ENCODE data around the gene ACO2.
"Not testable (repeated sequence)": the region's sequence is repeated elsewhere in the genome, so short reads cannot be mapped to it uniquely, and the experiment has no call there.

The ACO2 gene

DNA sequence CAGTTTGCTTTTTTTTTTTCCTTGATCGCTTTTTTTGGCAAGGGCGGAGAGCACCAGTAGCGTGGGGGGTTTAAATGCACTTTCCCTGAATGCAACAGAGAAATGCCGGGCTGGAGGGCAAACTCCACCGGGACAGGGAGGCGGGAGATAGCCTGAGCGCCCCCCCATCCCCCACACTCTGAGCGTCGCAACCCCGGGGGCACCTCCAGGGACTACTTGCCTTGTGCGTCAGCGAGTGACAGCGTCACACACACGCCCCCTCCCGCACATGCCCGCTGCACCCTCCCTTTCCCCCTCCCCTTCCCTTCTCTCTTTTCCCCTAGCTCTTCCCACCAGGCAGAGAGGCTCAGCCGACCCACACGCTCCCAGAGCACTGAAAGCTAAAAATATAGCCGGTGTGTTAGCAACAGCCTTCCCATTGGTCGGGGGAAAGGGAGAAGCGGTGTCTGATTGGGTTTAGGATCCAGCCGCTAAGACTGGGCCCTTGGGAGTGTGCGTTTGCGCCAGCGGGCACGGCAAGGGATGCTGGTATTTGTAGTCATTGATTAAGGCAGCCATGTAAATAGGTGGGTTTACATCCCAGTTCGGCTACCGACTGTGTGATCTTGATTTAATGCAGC is 20.6 kb upstream of the ACO2 start:
- DNase-seq (ENCODE audit: low spot score) = peak; percentile 95

DNA sequence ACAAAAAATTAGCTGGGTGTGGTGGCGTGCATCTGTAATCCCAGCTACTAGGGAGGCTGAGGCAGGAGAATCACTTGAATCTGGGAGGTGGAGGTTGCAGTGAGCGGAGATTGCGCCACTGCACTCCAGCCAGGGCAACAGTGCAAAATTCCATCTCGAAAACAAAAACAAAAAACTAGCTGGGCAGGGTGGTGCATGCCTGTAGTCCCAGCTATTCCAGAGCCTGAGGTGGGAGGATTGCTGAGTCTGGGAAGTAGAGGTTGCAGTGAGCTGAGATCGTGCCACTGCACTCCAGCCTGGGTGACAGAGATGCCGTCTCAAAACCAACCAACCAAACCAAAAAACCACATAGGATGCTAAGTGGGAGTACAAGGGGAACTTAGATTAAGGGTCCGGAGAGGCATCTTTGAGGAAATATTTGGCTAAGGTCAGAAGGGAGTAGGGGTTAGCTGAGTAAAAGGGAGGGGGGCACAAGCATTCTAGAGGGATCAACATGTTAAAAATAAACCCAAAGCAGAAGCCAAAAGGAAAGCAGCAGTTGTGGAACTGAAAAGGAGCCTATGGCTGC is 10.7 kb upstream of the ACO2 start:
- DNase-seq (ENCODE audit: low spot score) = no peak

DNA sequence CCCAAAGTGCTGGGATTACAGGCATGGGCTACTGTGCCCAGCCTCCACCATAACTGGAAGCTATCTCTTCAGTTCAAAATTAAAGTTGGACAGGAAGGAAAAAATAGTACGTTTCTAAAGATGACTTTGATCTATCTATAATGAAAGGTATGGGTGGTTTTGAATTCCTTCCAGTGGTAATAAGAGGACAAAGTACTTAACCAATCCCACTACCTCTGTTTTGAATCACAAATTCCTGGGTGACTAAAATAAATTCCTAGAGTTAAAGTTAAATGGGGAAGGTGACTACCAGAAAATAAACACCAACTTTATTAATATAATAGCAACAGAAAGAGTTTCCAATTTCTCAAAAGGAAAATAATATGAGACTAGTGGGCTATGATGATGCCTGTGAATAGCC is 9.5 kb upstream of the ACO2 start:
- no peak for DNase-seq (ENCODE audit: low spot score)

DNA sequence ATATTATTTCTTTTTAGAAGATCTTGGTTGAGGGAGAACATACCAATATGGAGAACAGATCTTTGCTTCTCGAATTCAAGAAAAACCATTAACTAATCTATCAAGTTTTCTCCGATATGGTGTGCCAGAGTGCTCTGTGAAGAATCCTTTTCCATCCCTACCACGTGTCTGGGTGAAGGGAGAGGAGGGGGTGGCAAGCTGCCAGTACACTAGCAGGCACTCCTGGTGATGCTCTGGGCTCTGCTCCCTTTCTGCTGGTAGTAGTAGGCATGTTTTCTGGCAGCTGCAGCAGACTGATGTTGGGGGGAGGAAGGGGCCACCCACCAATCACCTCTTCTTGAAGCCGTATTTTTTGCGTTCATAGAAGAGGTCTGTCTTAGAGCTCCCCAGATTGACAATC is 8.8 kb upstream of the ACO2 start:
- not testable (repeated sequence) for DNase-seq (ENCODE audit: low spot score)

DNA sequence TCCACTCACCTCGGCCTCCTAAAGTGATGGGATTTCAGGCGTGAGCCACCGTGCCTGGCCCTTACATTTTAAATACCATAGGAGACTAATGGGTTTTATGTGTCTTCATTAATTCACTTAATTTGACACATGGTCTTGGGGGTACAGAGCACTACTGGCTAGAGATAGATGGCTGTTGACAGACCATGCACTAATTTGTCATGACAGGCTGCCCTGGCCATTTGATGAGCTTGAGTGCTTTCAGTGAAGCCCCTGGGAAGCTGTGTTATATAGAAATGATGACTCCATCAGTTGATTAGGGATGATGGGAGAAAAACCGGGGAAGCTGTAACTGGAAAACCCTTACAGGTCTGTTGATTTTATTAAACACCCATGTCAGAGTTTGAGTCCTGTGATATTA is 7.0 kb upstream of the ACO2 start:
- DNase-seq (ENCODE audit: low spot score) = no peak

DNA sequence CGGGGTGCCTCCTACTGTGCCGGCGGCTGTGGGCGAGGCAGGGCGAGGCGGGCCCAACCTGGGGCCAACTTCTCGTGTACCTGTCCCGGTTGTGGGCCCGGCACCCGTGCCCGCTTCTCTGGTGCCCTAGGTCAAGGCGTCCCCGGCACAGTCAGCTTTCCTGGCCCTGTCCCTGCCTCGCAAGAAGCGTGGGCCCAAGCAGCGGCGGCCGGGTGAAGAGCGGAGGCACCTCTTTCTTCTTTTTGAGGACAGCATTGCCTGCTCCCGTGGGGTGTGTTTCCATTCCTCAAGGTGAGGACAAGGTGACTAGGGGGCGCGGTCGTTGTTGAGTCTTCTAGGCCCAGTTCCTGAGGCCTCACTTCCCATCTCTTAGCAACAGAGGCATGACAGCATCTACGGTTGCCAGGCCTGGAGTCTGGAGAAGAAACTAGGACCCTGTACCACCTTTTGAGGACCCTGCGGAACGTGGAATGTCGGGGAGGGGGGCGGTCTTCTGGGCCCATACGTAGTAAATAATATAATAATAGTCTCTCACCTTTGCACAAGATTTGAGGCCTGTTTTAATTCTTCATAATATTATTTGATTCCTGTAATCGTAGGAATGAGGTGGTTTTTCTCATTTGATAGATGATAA is 418 bp downstream of the ACO2 start:
- peak; percentile 22 for DNase-seq (ENCODE audit: low spot score)

DNA sequence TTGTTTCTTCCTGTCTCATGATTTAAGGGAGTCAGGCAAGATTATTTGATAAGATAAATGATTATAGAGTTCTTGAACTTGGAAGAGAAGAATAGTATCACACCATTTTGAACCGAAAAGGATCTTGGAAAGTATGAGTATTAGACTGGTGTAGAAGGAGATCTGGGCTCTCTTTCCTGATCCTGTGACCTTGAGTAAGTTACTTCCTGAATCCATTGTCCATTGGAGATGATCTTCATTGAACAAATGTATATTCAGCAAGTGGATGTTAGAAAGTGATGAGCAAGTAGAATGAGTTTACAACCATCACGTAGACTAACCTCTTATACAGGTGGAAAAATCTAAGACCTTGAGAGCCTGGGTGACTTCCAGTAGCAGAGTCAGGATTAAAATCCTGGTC is 2.0 kb downstream of the ACO2 start:
- DNase-seq (ENCODE audit: low spot score) = no peak

DNA sequence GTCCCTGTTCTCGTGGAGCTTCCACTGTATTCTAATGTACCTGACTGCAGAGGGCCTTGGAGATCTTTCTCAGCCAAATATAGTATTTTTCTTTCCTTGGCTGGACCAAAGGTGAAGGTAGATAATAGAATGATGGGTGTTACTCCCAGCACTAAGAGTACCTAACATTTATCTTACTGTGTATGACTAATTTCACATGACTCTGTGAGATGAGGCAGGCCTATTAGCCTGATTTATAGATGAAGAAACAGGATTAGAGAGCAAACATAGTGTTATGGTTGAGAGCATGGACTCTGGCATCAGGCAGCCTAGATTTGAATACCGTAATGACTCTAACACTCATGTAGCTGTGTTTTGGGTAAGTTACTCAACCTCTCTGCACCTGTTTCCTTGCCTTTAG is 2.7 kb downstream of the ACO2 start:
- no peak for DNase-seq (ENCODE audit: low spot score)

DNA sequence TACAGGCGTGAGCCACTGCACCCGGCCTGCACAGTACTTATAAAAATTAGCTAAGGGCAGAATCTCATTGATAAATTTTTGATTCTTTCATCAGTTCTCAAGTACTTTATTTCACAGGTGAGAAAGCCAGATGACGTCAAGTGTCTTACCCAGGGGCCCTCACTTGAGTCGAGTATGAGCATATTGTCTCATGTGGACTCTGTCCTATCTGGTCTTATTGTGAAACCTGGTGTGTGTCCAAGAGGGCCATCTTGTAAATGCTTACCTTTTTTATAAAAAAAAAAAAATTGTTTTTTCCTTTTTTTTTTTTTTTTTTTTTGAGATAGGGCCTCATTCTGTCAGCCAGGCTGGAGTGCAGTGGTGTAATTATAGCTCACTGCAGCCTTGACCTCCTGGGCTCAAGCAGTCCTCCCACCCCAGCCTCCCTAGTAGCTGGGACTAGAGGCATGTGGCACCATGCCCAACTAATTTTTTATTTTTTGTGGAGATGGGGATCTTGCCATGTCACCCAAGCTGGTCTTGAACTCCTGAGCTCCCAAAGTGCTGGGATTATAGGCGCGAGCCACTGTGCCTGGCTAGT is 6.0 kb downstream of the ACO2 start:
- DNase-seq (ENCODE audit: low spot score) = no peak

DNA sequence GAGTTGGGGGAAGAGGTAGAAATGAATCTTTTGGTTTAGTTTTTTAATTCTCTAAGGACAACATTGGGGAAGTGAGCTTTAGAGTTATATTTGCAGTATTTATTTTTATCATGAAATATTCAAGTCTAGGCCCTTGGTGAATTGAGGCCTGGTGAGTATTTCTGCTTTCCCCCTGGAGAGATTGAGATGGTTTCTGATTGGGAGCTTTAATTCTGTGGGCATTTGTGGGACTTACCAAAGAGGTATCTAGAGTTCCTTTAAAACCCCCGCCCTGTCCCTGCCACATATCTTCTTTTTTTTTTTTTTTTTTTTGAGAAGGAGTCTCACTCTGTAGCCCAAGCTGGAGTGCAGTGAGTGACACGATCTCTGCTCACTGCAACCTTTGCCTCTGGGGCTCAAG is 9.6 kb downstream of the ACO2 start:
- DNase-seq (ENCODE audit: low spot score) = no peak

DNA sequence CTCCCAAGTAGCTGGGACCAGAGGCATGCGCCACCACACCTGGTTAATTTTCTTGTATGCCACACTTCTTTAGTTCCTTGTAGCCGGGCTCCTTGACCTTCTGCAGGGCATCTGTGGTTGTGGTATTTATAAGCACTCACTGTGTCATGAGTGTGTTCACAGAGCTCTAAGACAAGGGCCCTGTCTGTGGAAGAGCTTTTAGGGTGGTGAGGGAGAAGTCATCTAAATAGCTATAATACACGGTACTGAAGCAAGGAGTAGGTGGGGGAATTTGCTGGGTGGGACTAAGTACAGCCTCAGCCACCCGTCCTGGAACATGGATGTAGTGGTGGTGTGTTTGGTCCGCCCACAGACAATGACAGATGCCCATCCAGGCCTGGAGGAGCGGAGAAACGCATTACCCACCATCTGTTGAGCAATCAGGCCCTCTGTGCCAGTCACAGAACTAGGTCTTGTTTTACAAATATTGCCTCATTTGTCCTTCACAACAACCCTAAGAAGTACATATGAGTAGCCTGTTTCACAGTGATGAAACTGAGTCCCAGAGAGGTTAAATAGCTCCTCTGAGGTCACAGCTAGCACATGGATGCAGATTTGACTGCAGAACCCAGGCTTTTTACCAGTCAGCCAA is 10.1 kb downstream of the ACO2 start:
- no peak for DNase-seq (ENCODE audit: low spot score)

DNA sequence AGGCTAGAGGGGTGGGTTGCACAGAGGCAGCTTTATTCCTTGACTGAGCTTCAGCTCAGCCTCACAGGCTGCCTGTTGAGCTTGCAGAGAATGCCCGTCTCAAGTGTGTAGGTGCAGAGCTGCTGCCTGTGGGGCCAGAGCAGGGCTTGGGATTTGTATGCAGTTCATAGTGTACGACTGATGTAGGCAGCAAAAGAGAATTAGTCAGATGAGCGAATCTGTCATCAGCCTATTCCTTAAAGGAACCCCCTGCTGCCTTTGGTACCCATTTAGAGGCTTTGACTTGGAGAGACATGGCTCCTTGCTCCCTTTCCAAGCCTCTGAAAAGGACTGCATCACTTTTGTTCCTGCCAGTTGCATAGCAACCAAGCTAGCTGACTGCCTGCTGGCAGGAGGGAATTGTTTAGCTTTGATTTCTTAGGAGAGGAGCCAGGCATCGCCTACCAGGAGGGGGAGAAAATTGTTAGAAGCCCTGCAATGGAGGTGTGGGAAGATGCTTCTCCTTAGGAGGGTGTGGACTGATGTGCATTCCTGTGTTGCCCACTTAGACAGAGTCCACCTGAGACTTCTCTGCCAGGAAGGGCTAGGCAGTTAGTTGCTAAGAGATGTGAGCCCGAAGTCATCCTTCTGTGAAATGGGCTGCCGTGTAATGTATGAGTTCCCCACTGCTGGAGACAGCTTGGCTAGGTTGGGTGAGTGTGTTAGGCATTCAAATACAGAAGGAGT is 10.9 kb downstream of the ACO2 start:
- no peak for DNase-seq (ENCODE audit: low spot score)

DNA sequence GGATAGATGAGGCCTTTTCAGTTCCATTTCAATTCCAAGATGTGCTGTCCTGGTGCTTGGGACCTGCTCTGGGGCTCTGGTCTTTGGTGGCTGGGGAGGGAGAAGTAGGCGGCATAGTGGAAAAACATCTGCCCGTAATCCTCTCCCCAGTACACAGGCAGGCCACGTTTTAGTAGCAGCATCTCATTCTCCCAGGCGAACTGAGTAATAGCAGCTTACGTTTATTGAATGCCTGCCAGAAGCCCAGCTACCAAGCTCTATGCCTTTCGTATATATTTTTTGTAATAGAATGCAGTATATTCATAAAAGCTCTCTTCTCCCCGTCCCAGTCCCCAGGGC is 11.4 kb downstream of the ACO2 start:
- no peak for DNase-seq (ENCODE audit: low spot score)

DNA sequence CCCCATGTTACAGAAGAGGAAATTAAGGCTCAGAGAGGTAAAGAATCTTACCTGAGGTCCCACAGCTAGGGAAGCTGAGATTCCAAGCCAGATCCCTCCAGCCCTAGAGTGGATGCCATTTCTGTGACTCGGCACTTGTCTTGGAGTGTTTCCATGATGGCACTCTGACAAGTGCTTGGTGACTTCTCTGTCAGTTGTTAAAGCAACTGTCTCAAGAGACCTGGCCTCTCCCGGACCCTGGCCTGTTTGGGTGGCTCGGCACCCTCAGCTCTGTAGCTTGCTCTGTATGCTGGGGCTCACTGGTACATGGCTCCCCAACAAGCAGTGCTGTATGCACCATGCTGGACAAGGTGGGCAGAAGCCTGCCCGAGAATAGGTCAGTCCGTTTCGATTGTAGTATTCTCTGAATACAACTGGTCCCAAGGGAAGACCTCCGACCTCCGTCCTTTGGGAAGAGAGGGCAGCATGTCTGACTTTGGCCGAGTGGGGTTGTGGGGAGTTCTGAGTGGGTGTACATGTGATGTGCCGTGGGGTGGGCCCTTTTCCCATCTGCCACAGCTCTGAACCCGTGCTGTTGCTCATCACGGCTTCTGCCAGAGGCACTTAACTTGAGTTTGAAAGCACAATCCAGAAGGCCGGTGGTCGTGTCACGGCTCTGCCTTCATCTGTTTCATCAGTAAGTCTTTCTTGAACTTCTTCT is 12.4 kb downstream of the ACO2 start:
- no peak for DNase-seq (ENCODE audit: low spot score)

DNA sequence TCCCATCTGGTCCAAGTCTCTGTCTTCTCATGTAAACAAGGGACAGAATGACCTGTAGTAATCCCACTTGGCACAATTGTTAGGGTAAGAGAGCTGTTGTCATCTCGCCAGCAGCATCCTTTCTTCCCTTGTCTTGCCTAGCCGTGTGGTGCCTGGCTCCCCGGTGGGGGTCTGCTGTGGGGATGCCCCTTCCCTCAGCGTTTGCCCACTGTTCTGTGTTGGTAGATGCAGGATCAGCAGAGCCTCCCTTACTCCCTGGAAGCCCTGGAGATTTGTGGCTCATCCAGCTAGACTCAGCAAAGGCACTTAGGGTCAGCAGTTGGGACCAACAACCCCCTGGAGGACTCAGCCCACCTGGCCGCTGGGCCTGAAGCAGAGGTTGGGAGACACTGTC is 13.0 kb downstream of the ACO2 start:
- DNase-seq (ENCODE audit: low spot score) = no peak

DNA sequence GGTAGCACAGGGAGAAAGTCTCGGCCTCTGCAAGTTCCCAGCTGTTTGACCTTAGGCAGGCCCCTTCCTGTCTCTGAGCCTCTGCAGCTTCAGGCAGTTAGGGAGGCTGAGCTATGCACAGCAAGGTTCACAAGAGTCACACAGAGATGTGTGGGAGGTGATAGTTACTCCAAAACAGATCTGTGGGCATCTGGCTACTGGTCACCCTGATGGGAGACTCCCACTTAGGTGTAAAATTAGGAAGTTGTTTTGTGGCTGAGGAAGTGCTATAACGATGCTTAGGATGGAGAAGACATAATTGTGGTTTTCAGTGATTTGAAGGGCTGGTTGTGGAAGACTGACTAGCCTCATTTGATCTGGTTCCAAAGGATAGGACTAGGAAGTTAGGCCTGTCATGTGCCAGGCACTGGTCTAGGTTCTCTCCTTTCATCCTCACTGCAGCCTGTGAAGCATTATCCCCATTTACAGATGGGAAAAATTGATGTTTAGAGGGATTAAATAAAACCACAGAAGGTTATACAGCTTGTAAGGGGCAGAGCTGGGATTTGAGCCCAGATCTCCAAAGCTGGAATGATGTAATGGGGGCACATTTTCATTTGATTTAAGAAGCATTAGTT is 13.5 kb downstream of the ACO2 start:
- DNase-seq (ENCODE audit: low spot score) = no peak

DNA sequence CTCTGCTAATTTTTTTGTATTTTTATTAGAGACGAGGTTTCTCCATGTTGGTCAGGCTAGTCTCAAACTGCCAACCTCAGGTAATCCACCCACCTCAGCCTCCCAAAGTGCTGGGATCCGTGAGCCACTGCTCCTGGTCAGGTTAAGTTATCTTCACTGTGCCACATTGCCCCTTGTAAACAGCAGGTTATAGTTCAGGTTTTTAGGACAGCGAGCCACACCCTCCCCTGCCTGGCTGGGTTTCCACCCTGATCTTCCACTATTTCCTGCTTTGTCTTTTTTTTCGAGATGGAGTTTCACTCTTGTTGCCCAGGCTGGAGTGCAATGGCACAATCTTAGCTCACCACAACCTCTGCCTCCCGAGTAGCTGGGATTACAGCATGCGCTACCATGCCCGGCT is 16.1 kb downstream of the ACO2 start:
- no peak for DNase-seq (ENCODE audit: low spot score)

DNA sequence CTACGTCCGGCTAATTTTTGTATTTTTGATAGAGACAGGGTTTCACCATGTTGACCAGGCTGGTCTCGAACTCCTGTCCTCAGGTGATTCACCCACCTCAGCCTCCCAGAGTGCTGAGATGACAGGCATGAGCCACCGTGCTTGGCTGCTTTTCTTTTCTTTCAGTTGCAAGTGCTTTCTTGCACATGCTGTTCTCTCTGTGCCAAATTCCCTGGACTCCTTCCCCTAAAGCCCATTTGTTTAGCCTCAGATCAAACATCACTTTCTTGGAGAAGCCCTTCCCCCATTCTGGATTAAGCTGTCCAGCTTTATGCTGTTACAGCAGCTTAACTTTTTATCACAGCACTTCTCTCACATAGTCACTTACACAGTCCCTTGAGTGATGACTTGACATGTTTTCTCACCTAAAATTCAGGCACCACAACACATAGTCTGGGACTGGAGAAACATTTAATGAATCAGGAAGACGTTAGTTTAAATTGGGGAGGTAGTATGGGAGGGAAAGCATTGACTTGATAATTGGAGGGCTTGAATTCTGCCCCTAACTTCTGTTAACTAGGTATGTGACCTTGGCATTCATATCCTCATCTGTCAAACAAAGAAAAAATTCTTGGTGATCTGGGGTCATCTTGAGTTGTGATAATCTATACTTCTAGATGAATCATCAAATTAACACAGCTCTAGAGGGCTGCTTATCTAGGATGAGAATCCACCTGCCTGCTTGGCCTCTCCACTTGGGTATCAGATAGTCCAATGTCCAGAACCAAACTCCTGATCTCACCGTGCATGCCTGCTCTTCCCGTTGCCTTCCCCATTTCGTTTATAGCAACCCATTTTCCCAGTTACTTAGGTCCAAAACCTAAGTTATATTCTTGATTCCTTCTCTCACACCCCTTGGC is 18.4 kb downstream of the ACO2 start:
- no peak for DNase-seq (ENCODE audit: low spot score)

DNA sequence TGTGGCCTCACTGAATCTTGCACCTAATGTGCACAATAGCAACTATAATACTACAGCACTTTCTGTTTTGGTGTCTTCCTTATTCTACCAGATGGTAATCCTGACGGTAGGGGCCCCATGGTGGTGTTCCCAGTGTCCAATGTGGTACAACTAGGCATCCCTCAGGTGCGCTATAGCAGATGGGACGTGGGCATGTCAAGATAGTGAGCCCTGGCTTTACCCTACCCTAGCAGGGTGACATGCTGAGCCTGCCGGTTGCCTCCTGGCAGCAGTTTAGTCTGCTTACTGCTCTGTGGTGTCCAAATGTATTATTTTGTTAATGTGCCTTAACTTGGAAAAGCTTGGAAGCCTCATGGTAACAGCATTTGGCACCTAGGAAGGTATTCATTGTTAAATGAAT is 19.2 kb downstream of the ACO2 start:
- DNase-seq (ENCODE audit: low spot score) = no peak

DNA sequence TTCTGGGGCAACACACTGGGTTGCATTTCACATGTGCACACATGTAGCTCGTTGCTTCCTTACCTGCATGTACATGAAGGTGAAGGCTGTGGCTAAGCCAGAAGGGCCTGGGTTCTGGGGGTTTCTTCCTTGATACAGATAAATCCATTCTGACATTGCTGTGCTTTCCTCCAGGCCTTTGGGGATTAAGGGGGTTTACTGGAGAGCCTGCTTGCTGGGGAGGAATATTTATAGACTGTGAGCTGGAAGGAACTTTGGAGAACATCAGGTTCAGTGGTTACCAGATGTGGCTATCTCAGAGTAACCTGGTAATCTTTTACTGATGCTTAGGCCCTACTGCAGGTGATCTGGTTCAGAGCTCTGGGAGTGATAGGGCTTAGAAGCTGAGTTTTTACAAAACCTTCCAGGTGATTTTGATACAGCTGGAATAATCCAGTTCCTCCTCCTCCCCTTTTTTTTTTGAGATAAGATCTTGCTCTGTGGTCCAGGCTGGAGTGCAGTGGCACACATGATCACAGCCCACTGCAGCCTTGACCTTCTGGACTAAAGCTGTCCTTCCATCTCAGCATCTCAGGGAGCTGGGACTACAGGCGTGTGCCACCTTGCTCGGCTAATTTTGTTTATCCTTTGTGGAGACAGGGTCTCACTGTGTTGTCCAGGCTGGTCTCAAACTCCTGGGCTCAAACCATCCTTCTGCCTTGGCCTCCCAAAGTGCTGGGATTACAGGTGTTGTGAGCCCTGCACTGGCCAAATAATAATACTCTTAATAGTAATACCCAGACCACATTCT is 19.9 kb downstream of the ACO2 start:
- no peak for DNase-seq (ENCODE audit: low spot score)

All from CD4-positive, alpha-beta T cell treated with Interleukin-15 for 4 hours (primary cell).